ENCODE results near the gene ATXN1. TPM values are rescaled to one million over a fixed set of nuclear protein-coding genes. Genes with fewer than 3 reads are reported as not detected.

Gene ATXN1
- total RNA-seq, 2 donors from 2014 or later: 121 to 135 TPM

DNA sequence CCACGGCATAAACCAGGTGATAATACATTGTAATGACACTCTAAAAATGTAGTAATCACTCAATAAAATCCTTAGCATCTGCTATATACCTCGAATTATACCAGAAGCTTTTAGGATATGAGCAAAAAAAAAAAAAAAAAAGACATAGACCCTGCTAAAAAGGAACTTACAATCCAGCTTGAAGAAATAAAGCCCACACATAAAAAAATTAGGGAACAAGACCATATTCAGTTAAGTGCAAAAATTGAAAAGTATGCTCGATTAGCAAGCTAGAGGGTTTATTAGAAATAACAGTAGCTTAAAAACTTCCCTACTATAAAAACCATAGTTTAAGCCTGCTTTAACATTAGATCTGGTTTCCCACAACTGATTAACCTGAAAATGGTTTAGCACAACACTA, 387.2 kb downstream of the ATXN1 start:
- Mint-ChIP-seq H3K27ac (no peak overlapping the region), H3K4me1 (peaks cover 18% of the 10 kb centered on the region), H3K36me3 (ENCODE audit: low read depth) (peaks cover 3% of the 10 kb centered on the region), H3K4me3 (no peak overlapping the region), H3K27me3 (no peaks in the 10 kb centered on the region)
- DNase-seq (no peak), ATAC-seq (no peak)
- H3K9me3 ChIP-seq (ENCODE audit: control insufficient read depth, low read length, poor library complexity, severe bottlenecking): no peaks in the 10 kb centered on the region

DNA sequence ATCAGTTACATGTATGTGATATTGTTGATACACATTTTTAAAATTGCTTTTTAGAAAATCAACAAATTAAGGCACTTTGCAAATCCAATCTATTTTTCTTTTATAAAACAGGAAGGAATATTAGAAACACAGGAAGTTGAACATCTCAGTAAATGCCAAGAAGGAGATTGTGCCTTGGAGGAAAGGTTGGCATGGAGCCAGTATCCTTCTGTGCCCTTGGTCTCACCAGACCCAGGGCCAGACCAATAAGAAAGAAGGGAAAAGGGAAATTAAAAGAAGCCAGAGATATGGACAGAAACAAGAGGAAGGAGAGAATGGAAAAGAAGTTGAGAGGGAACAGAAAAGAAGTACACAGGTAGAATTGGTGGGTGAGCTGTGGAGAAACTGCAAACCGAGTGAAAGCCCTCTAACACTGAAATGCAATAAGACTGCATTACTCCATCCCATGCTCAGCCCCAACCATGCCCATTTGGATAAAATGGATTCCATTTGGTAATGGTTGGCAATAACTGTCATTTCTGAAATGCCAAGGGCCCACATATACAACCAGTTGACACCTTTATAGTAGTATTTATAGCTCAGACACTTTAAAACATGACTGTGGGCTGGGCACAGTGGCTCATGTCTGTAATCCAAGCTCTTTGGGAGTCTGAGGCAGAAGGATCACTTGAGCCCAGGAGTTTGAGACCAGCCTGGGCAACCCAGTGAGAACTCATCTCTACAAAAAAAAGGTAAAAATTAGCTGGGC, 389.1 kb downstream of the ATXN1 start:
- no peak for DNase-seq
- Mint-ChIP-seq H3K4me1 (peaks cover 16% of the 10 kb centered on the region), H3K4me3 (no peak overlapping the region), H3K27ac (no peak overlapping the region), H3K27me3 (no peaks in the 10 kb centered on the region), H3K36me3 (ENCODE audit: low read depth) (peaks cover 3% of the 10 kb centered on the region)
- ATAC-seq: no peak
- H3K9me3 ChIP-seq (ENCODE audit: control insufficient read depth, low read length, poor library complexity, severe bottlenecking): no peaks in the 10 kb centered on the region

DNA sequence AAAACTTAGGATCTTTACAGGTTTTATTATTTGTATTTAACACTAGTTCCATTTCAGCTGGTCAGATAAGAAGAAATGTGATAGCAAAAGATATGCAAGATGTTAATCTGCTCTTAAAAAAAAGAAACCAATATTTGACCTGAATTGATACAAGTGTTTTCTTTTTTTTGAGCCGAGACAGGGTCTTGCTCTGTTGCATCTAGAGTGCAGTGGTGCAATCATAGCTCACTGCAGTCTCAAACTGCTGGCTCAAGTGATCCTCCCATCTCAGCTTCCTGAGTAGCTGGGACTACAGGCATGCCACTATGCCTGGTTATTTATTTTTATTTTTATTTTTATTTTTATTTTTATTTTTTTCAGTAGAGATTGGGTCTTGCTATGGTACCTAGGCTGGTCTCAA, 389.9 kb downstream of the ATXN1 start:
- peak overlapping the region; percentile 8 for H3K27ac Mint-ChIP-seq
- no peaks in the 10 kb centered on the region for H3K27me3 Mint-ChIP-seq
- peaks cover 16% of the 10 kb centered on the region for H3K4me1 Mint-ChIP-seq
- ATAC-seq (no peak), DNase-seq (no peak)
- H3K36me3 Mint-ChIP-seq (ENCODE audit: low read depth): peaks cover 3% of the 10 kb centered on the region
- no peaks in the 10 kb centered on the region for H3K9me3 ChIP-seq (ENCODE audit: control insufficient read depth, low read length, poor library complexity, severe bottlenecking)
- H3K4me3 Mint-ChIP-seq: no peak overlapping the region

DNA sequence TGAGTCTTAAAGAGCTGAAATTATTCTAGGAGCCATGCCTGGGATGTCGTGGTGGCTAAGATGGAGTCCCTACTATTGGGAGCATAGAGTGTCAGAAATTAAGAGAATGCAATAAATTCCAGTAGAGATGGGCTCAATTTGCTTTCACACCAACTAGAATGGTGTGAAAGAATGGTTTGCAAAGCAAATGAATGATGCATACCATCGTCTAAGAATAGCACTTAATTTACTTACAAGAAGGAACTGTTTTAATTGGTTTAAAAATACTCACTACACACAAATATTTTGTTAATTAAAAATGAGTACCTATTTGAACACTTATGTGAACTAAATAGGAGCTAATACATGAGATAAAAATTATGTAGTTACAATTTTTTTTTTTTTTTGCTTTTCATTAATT, 390.3 kb downstream of the ATXN1 start:
- H3K27ac Mint-ChIP-seq: peak overlapping the region; percentile 8
- no peaks in the 10 kb centered on the region for H3K9me3 ChIP-seq (ENCODE audit: control insufficient read depth, low read length, poor library complexity, severe bottlenecking)
- ATAC-seq: no peak
- peaks cover 16% of the 10 kb centered on the region for H3K4me1 Mint-ChIP-seq
- H3K36me3 Mint-ChIP-seq (ENCODE audit: low read depth): peaks cover 3% of the 10 kb centered on the region
- no peaks in the 10 kb centered on the region for H3K27me3 Mint-ChIP-seq
- no peak overlapping the region for H3K4me3 Mint-ChIP-seq
- no peak for DNase-seq

DNA sequence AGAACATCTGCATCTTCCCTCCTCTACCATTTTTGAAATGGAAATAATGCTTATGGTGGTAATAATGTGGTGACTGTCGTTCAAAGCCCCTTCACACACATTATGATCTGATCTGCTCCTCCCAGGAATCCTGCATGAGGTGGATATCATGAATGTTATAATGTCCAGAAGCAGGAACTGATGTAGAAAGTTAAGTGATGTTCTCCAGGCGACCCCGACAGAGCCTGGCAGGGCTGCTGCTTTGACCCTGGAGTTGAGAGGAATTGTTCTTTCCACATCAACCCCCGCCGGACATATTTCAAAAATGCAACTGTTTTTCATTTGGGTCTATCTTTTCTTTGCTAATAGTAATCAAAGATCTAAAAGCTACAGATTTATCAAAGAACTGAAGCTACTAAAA, 391.3 kb downstream of the ATXN1 start:
- H3K27me3 Mint-ChIP-seq: no peaks in the 10 kb centered on the region
- H3K27ac Mint-ChIP-seq: no peak overlapping the region
- H3K4me1 Mint-ChIP-seq: peaks cover 13% of the 10 kb centered on the region
- ATAC-seq (no peak), DNase-seq (no peak)
- no peaks in the 10 kb centered on the region for H3K9me3 ChIP-seq (ENCODE audit: control insufficient read depth, low read length, poor library complexity, severe bottlenecking)
- peaks cover 3% of the 10 kb centered on the region for H3K36me3 Mint-ChIP-seq (ENCODE audit: low read depth)
- no peak overlapping the region for H3K4me3 Mint-ChIP-seq

DNA sequence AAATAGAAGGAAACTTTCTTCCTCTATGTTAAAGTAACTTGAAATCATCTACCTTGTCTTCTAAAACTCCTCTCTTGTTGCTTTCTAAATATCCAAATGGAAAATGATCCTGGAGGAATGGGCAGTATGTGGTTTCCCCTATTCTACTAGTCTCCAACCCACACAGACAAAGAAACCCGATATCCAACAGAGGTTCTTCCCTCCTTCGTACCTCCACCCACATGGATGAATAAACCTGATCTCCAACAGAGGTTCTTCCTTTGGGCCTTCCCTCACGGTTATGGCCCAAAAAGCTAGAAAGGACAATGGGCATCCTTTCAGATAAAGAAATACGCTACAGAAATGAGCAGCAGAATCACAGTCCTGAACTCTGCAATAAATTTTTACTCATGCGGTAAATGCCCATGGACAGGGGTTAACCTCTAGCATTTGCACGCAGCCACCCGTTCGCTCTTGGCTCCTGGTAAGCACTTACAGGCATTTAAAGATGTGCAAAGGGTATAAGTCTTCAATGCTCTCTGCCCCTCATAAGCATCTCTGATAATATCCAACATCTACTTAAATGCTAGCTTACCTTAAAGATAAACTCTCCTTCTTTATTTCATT, 392.0 kb downstream of the ATXN1 start:
- peaks cover 3% of the 10 kb centered on the region for H3K36me3 Mint-ChIP-seq (ENCODE audit: low read depth)
- ATAC-seq: no peak
- H3K27ac Mint-ChIP-seq: no peak overlapping the region
- peaks cover 8% of the 10 kb centered on the region for H3K4me1 Mint-ChIP-seq
- H3K9me3 ChIP-seq (ENCODE audit: control insufficient read depth, low read length, poor library complexity, severe bottlenecking): no peaks in the 10 kb centered on the region
- no peak for DNase-seq
- no peak overlapping the region for H3K4me3 Mint-ChIP-seq
- H3K27me3 Mint-ChIP-seq: no peaks in the 10 kb centered on the region

DNA sequence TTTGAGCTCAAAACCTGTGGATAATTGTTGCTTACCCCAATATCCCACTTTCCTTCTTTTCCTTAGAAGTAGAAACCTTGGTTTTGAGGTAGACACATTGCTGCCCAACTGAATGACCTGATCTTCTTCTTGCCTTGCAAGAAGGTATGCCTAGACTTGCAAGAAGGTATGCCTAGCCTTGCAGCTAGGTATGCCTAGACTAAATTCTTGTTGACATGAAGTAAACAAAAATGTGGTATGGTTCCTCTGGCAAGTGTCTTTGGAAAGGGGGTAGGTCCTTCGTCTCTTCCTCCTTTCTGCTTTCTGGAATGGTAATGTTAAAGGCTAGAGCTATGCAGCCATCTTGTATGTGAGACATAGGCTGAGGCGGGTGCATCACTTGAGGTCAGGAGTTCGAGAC, 393.7 kb downstream of the ATXN1 start:
- no peak for DNase-seq
- Mint-ChIP-seq H3K27ac (no peak overlapping the region), H3K4me1 (peaks cover 9% of the 10 kb centered on the region), H3K4me3 (no peak overlapping the region), H3K27me3 (no peaks in the 10 kb centered on the region), H3K36me3 (ENCODE audit: low read depth) (peaks cover 3% of the 10 kb centered on the region)
- no peak for ATAC-seq
- no peaks in the 10 kb centered on the region for H3K9me3 ChIP-seq (ENCODE audit: control insufficient read depth, low read length, poor library complexity, severe bottlenecking)

DNA sequence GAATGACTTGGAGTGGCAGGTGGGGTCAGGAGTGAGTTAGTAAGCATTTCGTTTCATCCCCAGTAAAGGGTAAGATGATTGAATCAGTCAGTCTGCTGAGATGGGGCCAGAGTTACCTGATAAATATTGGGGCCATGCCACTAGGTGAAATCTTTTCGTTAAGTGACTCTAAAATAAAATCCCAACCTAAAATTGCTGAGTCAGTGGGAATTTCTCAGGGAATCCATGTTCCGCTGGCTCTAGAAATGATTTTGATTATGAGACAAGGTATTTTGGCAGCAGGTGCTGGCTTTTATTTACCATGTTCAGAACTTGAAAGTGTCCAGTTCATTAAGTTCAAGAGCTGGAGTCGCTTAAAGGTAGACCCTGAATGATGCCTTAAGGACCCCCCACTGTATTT, 397.5 kb downstream of the ATXN1 start:
- ATAC-seq: no peak
- no peak overlapping the region for H3K27ac Mint-ChIP-seq

DNA sequence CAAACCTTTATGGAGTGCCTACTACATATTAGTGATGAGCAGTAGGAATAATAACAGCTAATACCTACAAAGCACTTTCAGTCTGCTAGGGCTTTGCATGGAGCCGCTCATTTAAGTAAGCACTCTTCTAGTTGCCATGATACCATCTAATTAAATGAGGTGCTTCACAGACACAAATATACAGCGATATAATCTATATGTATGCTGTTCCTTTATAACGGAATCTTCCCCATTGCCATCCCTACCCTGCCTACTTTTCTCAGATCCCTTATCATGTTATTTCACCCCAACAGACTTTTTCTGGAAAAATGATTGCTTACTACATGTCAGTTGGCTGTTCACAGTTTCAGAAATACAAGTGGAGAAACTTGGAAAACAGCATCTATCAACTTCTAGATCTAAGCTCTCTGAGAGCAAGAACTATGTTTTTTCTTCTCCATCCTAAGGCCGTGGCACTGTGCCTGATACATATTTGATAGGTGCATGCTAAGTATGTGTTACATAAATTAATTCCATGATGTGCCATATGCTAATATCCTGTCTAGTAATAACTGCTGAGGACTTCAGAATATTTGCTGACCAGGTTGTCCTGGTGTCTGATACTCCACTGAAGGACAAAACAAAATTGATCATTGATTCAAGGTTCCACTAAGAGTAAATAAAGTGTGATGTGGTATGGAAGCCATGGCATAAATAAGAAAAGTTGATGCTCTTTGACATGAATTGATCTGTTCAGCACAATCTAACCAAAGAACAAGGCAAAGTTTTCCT, 398.3 kb downstream of the ATXN1 start:
- Mint-ChIP-seq H3K27ac (no peak overlapping the region), H3K4me3 (no peak overlapping the region), H3K4me1 (peaks cover 6% of the 10 kb centered on the region), H3K36me3 (ENCODE audit: low read depth) (peaks cover 2% of the 10 kb centered on the region), H3K27me3 (no peaks in the 10 kb centered on the region)
- H3K9me3 ChIP-seq (ENCODE audit: control insufficient read depth, low read length, poor library complexity, severe bottlenecking): no peaks in the 10 kb centered on the region
- DNase-seq (no peak), ATAC-seq (no peak)

More for the DNA sequence above, 397.5 kb downstream of the ATXN1 start:
- no peak for DNase-seq
- peaks cover 2% of the 10 kb centered on the region for H3K36me3 Mint-ChIP-seq (ENCODE audit: low read depth)
- H3K27me3 Mint-ChIP-seq: no peaks in the 10 kb centered on the region
- H3K9me3 ChIP-seq (ENCODE audit: control insufficient read depth, low read length, poor library complexity, severe bottlenecking): no peaks in the 10 kb centered on the region
- H3K4me3 Mint-ChIP-seq: no peak overlapping the region
- H3K4me1 Mint-ChIP-seq: peaks cover 6% of the 10 kb centered on the region

DNA sequence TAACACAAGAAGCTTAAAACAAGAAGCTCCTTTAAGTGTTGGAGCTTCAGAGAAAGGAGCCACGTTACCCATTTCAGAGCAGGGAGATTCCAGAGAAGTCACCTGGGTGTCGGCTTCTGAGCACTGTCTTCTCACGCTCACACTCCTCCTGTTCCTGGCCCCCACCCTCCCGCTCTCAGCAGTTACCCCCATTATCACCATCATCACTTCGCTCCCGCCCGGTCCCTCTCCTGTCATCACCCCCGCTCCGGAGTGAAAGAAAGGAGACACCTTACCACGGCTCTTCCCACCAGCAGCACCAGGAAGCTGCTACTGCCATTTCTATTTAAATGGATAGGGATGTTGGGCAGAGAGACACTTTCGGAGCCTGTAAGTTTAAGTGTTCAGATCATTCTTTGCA, 399.0 kb downstream of the ATXN1 start:
- DNase-seq: no peak
- H3K36me3 Mint-ChIP-seq (ENCODE audit: low read depth): peaks cover 2% of the 10 kb centered on the region
- H3K27ac Mint-ChIP-seq: no peak overlapping the region
- H3K4me1 Mint-ChIP-seq: peaks cover 10% of the 10 kb centered on the region
- no peak for ATAC-seq
- no peak overlapping the region for H3K4me3 Mint-ChIP-seq
- no peaks in the 10 kb centered on the region for H3K9me3 ChIP-seq (ENCODE audit: control insufficient read depth, low read length, poor library complexity, severe bottlenecking)
- no peaks in the 10 kb centered on the region for H3K27me3 Mint-ChIP-seq

DNA sequence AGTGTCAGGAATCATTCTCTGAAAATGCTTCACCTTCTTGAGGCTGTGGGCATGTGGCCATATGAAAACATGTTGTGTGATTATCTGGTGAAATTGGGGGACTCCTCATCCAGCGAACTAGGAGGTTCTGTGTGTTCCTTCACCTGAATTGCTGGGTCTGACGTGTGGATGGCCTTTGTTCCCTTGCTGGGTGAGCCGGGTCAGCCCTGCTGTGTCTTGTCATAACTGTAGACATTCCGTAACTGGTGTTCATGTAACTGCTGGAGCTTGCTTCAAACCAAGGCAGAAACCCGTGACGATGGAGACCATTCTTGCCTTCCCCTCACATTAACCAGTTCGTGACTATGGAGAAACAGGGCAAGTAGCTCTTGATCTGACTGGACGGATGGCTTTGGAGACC, 399.4 kb downstream of the ATXN1 start:
- Mint-ChIP-seq H3K4me3 (no peak overlapping the region), H3K27ac (no peak overlapping the region), H3K4me1 (peaks cover 10% of the 10 kb centered on the region), H3K36me3 (ENCODE audit: low read depth) (peaks cover 2% of the 10 kb centered on the region), H3K27me3 (no peaks in the 10 kb centered on the region)
- no peaks in the 10 kb centered on the region for H3K9me3 ChIP-seq (ENCODE audit: control insufficient read depth, low read length, poor library complexity, severe bottlenecking)
- ATAC-seq (no peak), DNase-seq (no peak)

DNA sequence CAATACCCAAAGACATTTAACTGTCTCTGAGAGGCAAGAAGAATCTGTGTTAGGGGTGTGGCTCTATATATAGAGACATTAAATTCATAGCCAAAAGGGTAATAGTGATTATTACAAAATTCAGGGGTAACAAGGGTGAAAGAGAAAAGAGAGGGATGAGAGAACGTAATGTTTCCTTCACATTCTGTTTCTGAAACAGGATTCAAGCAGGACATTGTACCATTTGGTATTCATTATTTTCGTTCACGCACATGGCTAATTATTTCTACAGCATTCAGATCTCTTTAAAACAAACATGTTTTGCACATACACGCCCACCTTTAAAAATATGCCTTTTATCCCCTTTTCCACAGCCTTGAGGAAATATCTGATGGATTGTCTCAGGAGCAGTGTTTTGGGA, 400.1 kb downstream of the ATXN1 start:
- peaks cover 10% of the 10 kb centered on the region for H3K4me1 Mint-ChIP-seq
- H3K27me3 Mint-ChIP-seq: no peaks in the 10 kb centered on the region
- peaks cover 2% of the 10 kb centered on the region for H3K36me3 Mint-ChIP-seq (ENCODE audit: low read depth)
- DNase-seq (no peak), ATAC-seq (no peak)
- H3K9me3 ChIP-seq (ENCODE audit: control insufficient read depth, low read length, poor library complexity, severe bottlenecking): no peaks in the 10 kb centered on the region
- no peak overlapping the region for H3K4me3 Mint-ChIP-seq
- H3K27ac Mint-ChIP-seq: no peak overlapping the region

DNA sequence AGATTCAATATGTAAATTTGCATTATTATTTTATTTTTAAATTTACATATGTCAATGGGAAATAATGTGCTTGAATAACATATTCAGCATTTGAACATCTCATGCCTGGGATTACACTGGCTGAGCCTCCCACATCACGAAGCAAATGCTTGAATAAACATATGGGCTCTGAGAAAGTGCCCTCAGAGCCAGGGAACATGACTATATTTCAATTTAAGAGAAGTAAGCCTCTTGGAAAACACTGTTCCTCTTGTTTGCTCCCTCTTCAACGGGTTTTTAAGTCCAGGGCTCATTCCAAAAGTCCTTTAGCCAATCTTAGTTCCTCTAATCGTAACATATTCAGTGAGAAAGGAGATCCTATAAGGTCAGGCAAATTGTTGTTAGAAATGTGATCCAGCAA, 400.9 kb downstream of the ATXN1 start:
- DNase-seq (no peak), ATAC-seq (no peak)
- Mint-ChIP-seq H3K36me3 (ENCODE audit: low read depth) (peaks cover 2% of the 10 kb centered on the region), H3K4me1 (peaks cover 12% of the 10 kb centered on the region), H3K27ac (no peak overlapping the region), H3K27me3 (no peaks in the 10 kb centered on the region), H3K4me3 (no peak overlapping the region)
- no peaks in the 10 kb centered on the region for H3K9me3 ChIP-seq (ENCODE audit: control insufficient read depth, low read length, poor library complexity, severe bottlenecking)
